ENCODE data around the gene MRPS7.
A peak's percentile ranks its signal among the peaks of the same experiment; 100 is the strongest.
"Not testable (repeated sequence)": the region's sequence is repeated elsewhere in the genome, so short reads cannot be mapped to it uniquely, and the experiment has no call there.

Gene MRPS7

DNA sequence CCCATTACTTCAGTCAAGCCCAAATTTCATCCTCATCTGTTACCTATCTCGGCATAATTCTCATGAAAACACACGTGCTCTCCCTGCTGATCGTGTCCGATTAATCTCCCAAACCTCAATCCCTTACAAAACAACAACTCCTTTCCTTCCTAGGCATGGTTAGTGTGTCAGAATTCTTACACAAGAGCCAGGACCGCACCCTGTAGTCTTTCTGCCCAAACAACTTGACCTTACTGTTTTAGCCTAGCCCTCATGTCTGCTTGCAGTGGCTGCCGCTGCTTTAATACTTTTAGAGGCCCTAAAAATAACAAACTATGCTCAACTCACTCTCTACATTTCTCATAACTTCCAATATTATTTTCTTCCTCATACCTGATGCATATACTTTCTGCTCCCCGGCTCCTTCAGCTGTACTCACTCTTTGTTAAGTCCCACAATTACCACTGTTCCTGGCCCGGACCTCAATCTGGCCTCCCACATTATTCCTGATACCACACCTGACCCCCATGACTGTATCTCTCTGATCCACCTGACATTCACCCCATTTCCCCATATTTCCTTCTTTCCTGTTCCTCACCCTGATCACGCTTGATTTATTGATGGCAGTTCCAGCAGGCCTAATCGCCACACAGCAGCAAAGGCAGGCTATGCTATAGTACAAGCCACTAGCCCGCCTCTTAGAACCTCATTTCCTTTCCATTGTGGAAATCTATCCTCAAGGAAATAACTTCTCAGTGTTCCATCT is 5.6 kb upstream of the MRPS7 start:
- DNase-seq (ENCODE audit: low spot score in 2 of 2); H3K36me3 ChIP-seq (replicated peaks); H3K4me1 ChIP-seq; in situ Hi-C loops (cut with MboI; ENCODE audit: low sequenced_read_pairs); H3K9me3 ChIP-seq; H3K27me3 ChIP-seq (ENCODE audit: low read depth); H3K4me3 ChIP-seq: not testable (repeated sequence)

DNA sequence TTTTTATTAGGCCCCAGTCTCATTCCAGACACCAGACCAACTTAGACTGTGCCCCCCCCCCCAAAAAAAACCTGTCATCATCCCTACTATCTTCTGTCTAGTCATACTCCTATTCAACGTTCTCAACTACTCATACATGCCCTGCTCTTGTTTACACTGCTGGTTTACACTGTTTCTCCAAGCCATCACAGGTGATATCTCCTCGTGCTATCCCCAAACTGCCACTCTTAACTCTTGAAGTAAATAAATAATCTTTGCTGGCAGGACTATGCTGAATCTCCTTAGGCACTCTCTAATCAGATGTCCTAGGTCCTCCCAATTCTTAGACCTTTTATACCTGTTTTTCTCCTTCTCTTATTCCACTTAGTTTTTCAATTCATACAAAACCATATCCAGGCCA is 4.5 kb upstream of the MRPS7 start:
- H3K4me1 ChIP-seq; in situ Hi-C loops (cut with MboI; ENCODE audit: low sequenced_read_pairs); H3K27me3 ChIP-seq (ENCODE audit: low read depth); H3K9me3 ChIP-seq; DNase-seq (ENCODE audit: low spot score in 2 of 2); H3K4me3 ChIP-seq: not testable (repeated sequence)
- peaks cover 14% of the 10 kb centered on the region for H3K36me3 ChIP-seq (replicated peaks)

DNA sequence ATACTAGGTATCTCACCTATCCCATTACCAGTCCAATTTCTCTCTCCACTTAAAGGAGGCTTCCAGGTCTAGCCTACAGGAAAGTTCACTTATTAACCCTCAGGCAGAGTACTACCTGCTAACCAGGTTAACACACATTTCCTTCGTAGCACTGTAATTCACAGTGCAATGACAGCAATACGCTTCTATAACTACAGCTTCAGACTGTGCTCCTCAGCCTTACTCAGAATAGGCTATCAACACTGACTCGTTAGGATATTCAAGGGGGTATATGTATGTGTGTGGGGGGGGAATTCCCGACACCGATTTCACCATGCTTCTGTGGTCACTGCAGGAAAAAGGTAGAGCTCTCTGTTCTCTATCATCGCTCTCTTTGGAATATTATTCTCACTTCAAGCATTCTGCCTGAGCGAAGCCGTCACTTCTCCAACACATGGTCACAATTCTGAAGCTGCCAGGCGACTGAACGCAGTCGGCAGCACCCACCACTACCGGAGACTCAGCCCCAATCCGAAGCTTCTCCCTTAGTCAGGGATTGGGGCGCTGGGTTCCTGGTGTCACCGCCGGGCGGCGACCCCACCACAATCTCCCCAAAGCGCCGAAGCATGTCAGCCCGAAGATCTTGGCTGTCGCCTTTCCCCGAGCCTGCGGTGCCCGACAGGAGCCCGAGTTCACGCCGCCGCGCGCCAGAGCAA is 891 bp upstream of the MRPS7 start:
- Histone ChIP-seq H3K4me1 (peaks cover 9% of the 10 kb centered on the region), H3K9me3 (no peaks in the 10 kb centered on the region), H3K36me3 (replicated peaks) (peaks cover 39% of the 10 kb centered on the region), H3K4me3 (peak overlapping the region; percentile 100), H3K27me3 (ENCODE audit: low read depth) (no peaks in the 10 kb centered on the region)
- in situ Hi-C loops (cut with MboI; ENCODE audit: low sequenced_read_pairs), result no loop called here
- DNase-seq (ENCODE audit: low spot score in 2 of 2), result no peak

DNA sequence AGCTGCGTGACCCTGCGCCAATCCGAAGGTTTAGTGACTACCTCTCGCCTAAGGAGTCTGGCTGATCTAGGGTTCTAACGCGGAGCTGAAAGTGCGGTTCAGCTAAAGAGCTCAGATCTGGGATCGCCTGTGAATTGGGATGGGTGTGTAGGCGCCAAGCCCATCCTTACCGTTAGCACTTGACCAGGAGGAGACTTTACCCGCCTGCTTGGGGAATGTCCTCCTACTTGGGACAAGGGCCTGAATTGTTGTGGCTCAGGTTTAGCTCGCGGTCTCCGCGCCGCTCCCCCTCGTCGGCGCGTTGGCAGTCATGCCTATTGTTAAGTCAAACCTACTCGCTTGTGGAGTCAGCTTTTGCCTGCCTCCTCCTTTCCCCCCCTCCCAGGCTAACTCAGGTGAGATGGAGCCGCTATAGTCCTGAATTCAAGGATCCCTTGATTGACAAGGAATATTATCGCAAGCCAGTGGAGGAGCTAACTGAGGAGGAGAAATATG is 480 bp downstream of the MRPS7 start:
- peak overlapping the region; percentile 100 for H3K4me3 ChIP-seq
- DNase-seq (ENCODE audit: low spot score in 2 of 2), result peak in 1 of 2 experiments; percentile 40
- in situ Hi-C loops (cut with MboI; ENCODE audit: low sequenced_read_pairs), result no loop called here
- no peaks in the 10 kb centered on the region for H3K27me3 ChIP-seq (ENCODE audit: low read depth)
- no peaks in the 10 kb centered on the region for H3K9me3 ChIP-seq
- peaks cover 53% of the 10 kb centered on the region for H3K36me3 ChIP-seq (replicated peaks)
- H3K4me1 ChIP-seq, result peaks cover 9% of the 10 kb centered on the region

DNA sequence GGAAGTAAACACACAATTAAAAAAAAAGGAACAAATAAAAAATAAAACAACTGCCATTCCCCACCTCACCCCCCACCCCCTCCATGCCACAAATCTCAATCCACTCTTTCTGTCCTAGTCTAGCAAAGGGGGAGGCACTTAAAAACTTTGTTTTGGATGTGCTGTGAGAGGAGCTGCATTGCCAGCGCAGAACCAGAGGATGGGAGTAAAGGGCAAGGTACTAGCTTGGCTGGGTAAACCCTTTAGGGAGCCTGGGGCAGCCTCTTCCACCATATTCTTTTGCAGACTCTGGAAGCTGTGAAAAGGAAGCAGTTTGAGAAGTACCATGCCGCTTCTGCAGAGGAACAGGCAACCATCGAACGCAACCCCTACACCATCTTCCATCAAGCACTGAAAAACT is 1.4 kb downstream of the MRPS7 start:
- H3K36me3 ChIP-seq (replicated peaks), result peaks cover 57% of the 10 kb centered on the region
- DNase-seq (ENCODE audit: low spot score in 2 of 2), result no peak
- in situ Hi-C loops (cut with MboI; ENCODE audit: low sequenced_read_pairs), result no loop called here

DNA sequence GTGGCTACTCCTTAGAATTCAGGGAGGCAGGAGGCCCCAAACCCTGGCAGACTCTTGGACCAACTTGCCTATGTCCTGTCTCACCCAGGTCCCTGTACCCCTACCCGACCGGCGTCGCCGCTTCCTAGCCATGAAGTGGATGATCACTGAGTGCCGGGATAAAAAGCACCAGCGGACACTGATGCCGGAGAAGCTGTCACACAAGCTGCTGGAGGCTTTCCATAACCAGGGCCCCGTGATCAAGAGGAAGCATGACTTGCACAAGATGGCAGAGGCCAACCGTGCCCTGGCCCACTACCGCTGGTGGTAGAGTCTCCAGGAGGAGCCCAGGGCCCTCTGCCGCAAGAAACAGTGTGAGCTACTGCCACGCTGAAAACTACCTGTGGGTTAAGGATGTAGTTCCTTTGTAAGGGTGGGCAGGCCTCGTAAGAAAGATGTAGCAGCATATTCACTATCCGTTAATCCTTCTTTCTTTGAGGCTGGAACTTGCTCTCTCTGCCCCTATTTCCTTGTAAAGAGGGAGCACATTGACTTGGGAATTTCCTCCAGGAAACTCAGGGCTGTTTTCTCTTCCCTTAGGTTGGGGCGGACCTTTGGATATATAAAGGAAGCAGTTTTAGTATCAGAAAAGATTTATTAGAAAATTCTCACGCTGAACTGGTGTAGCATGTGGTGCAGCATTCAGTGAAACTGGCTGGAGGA is 4.1 kb downstream of the MRPS7 start:
- Histone ChIP-seq H3K4me1 (peaks cover 10% of the 10 kb centered on the region), H3K9me3 (no peaks in the 10 kb centered on the region), H3K27me3 (ENCODE audit: low read depth) (no peaks in the 10 kb centered on the region), H3K4me3 (no peak overlapping the region), H3K36me3 (replicated peaks) (peaks cover 53% of the 10 kb centered on the region)
- in situ Hi-C loops (cut with MboI; ENCODE audit: low sequenced_read_pairs), result no loop called here
- DNase-seq (ENCODE audit: low spot score in 2 of 2), result no peak

More for the DNA sequence above, 1.4 kb downstream of the MRPS7 start:
- Histone ChIP-seq H3K27me3 (ENCODE audit: low read depth) (no peaks in the 10 kb centered on the region), H3K9me3 (no peaks in the 10 kb centered on the region), H3K4me1 (peaks cover 9% of the 10 kb centered on the region), H3K4me3 (peak overlapping the region; percentile 100)

DNA sequence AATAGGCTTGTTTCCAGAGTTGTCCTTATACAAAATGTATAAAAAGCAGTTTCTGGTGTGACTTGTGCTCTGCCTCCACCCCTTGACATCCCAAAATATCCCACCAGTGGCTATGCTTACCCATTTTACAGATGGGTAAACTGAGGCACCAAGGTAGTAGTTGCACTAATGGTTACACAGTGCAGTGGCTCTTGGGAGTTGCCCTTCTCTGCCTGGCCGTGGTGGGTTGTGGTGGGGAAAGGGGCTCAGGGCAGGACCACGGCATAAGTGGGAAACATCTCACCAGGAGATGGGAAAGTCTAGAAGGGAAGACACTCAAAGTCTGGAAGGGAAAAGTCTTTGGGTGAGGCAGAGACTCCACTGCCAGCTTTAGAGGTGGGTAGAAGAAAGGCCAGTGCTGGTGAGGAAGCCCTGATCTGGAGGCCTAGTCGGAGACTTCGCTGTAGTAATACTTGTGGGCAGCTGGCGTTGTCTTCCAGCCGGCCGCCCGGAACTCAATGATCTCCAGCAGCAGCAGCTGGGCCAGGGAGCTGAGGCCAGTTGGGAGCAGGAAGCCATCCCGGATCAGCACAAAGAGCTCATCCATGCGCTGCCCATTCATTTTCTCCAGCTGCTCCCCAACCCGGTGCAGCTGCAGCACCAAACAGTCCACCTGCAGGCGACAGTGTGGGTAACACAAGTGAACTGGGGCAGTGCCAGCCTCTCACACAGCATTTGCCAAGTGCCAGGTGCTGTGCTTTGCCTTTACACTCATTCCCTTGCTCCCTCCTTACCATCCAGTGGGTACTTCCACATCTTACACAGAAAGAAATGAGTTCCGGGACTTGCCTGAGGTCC is 4.9 kb downstream of the MRPS7 start:
- no peak for DNase-seq (ENCODE audit: low spot score in 2 of 2)
- H3K9me3 ChIP-seq, result no peaks in the 10 kb centered on the region
- peaks cover 10% of the 10 kb centered on the region for H3K4me1 ChIP-seq
- no peak overlapping the region for H3K4me3 ChIP-seq
- no peaks in the 10 kb centered on the region for H3K27me3 ChIP-seq (ENCODE audit: low read depth)
- peaks cover 48% of the 10 kb centered on the region for H3K36me3 ChIP-seq (replicated peaks)
- in situ Hi-C loops (cut with MboI; ENCODE audit: low sequenced_read_pairs), result no loop called here

DNA sequence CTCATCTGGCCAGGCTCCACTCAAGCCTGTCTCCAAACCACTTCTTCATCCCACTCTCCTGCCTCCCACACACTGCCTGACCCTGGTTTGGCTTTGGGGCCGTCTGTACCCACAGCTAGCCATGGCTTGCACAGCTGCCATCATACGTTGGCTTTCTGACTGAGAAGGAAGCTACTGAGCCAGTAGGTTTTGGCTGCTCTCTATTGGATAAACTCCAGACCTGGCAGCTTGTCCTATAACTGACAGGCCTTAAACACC is 5.4 kb downstream of the MRPS7 start:
- Histone ChIP-seq H3K36me3 (replicated peaks) (peaks cover 46% of the 10 kb centered on the region), H3K4me1 (peaks cover 13% of the 10 kb centered on the region), H3K4me3 (no peak overlapping the region), H3K27me3 (ENCODE audit: low read depth) (no peaks in the 10 kb centered on the region), H3K9me3 (no peaks in the 10 kb centered on the region)
- in situ Hi-C loops (cut with MboI; ENCODE audit: low sequenced_read_pairs), result no loop called here
- no peak for DNase-seq (ENCODE audit: low spot score in 2 of 2)

DNA sequence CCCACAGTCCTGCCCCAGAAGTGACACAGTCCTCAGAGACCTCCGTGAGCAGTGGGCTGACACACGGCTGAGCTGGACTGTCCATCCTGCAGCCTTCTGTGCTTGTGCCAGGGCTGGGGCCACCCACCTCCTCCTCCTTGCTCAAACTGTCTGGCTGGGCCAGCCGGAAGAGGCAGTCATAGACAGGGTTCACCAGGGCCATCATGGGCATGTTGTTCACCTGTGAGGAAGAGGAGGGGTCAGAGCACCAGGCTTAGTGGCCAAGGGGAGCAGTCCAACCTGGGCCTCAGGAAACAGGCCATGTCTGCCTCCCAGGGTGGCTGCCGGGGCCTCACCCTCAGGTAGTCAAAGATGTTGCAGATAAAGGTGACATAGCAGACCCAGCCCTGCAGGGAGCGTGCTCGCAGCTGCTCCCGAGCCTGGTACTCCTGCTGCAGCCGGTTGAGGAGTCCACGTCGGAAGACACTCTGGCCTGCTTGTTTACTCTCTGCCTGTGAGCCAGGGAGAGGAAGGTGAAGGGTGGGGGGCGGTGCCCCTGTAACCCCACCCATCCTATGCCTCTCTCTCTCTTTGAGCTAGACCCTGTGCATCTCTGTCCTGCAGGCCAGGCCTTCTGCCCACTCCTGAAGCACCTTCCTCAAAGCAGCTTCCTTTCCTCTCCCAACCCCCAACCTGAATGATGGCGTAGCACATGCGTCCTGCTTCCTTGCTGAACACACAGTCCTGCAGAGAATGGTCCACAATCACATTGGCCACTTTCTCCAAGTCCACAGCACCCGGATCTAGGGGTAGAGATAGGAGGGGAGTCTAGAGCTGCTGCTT is 5.9 kb downstream of the MRPS7 start:
- Histone ChIP-seq H3K4me3 (no peak overlapping the region), H3K9me3 (no peaks in the 10 kb centered on the region), H3K27me3 (ENCODE audit: low read depth) (no peaks in the 10 kb centered on the region), H3K4me1 (peaks cover 11% of the 10 kb centered on the region), H3K36me3 (replicated peaks) (peaks cover 47% of the 10 kb centered on the region)
- peak in 1 of 2 experiments; percentile 30 for DNase-seq (ENCODE audit: low spot score in 2 of 2)
- in situ Hi-C loops (cut with MboI; ENCODE audit: low sequenced_read_pairs), result no loop called here

DNA sequence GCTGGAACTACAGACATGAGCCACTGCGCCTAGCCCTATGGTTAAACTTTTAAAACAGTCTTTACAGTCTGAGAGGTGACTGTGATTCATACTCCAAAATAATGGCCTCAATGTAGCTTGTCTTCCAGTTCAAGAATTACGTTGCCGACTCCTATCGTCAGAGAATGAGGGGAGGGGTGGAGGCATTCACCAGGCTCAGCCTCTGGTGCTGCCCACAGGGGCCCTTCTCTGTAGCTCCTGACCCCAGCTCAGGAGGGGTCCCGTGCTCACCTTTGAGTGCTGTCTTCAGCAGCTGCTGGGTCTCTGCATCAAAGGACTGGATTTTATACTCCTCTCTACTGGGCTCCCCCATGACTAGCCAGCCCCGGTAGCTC is 8.2 kb downstream of the MRPS7 start:
- H3K36me3 ChIP-seq (replicated peaks), result peaks cover 51% of the 10 kb centered on the region
- DNase-seq (ENCODE audit: low spot score in 2 of 2), result no peak
- no peaks in the 10 kb centered on the region for H3K9me3 ChIP-seq
- H3K4me1 ChIP-seq, result peaks cover 7% of the 10 kb centered on the region
- no peaks in the 10 kb centered on the region for H3K27me3 ChIP-seq (ENCODE audit: low read depth)
- in situ Hi-C loops (cut with MboI; ENCODE audit: low sequenced_read_pairs), result no loop called here
- H3K4me3 ChIP-seq, result peak overlapping the region; percentile 79

DNA sequence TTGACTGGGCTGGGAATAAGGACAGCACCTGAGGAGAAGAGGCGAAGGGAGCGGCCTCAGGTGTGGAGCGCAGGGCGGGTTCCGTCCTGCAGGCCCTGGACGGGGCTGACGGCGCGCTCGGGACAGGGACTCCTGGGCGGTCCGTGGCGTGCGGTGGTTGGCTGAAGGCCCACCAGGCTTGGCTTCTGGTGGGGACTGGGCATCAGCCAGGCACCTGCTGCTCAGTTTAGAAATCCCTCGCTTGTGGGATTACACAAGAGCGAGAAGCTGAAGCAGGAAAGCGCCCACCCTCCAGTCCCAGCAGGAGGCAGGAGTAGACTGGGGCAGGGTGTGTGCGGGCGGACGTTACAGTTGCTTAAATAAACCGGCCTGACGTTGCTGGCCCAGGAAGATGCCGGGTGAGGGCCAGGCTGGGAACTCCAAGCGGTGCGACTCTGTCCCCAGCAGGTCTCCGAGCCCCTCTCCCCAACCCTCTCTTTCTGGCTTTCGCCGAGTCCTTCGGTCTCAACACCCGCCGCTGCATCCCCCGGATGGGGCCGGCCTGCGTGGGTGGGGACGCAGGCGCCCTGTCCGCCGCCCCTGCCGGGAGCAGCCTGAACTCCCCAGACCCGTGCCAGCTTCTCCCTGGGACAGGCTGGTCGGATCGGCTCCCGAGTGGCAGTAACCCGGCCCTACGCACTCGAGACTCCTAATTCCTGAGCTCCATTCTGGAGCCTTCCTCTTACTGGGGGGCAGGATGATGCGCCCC is 8.7 kb downstream of the MRPS7 start:
- peaks cover 49% of the 10 kb centered on the region for H3K36me3 ChIP-seq (replicated peaks)
- H3K27me3 ChIP-seq (ENCODE audit: low read depth), result no peaks in the 10 kb centered on the region
- DNase-seq (ENCODE audit: low spot score in 2 of 2), result peak; percentile 72 to 78
- peak overlapping the region; percentile 79 for H3K4me3 ChIP-seq
- in situ Hi-C loops (cut with MboI; ENCODE audit: low sequenced_read_pairs), result no loop called here
- H3K4me1 ChIP-seq, result peaks cover 7% of the 10 kb centered on the region
- H3K9me3 ChIP-seq, result no peaks in the 10 kb centered on the region

DNA sequence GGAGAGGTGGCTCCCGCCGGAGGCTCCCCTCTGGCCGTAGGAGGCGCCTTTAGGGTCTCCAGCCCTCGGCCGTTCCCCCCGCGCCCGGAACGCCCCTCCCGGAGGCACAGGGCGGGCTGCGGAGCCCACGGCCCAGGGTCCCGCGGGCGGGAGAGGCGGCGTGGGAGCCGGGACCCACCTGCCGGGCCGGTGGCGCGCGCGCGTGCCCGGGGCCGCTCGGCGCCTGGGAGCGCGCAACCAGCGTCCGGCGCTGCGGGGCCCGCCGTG is 9.2 kb downstream of the MRPS7 start, which contains the start of gene MIF4GD:
MIF4GD (minus strand) TSS at position 266 of the 267 bp plus-strand sequence. CDS start 1,036 bp downstream, outside the sequence.
- H3K4me1 ChIP-seq, result peaks cover 7% of the 10 kb centered on the region
- H3K9me3 ChIP-seq, result no peaks in the 10 kb centered on the region
- peak within 1 kb of the TSS; percentile 79 for H3K4me3 ChIP-seq
- H3K36me3 ChIP-seq (replicated peaks), result peaks cover 48% of the 10 kb centered on the region
- no peak for DNase-seq (ENCODE audit: low spot score in 2 of 2)
- in situ Hi-C loops (cut with MboI; ENCODE audit: low sequenced_read_pairs), result no loop called here
- no peaks in the 10 kb centered on the region for H3K27me3 ChIP-seq (ENCODE audit: low read depth)
